ENCODE measurements around the gene PGBD5. TPM values are rescaled to one million over a fixed set of nuclear protein-coding genes. Genes with fewer than 3 reads are reported as not detected.

PGBD5 gene
- total and polyA plus RNA-seq, 2 of the 13 experiments (the other 11 are each of a cell fraction or from before 2014, with no cell fraction given), result 0.04 to 0.13 TPM

DNA sequence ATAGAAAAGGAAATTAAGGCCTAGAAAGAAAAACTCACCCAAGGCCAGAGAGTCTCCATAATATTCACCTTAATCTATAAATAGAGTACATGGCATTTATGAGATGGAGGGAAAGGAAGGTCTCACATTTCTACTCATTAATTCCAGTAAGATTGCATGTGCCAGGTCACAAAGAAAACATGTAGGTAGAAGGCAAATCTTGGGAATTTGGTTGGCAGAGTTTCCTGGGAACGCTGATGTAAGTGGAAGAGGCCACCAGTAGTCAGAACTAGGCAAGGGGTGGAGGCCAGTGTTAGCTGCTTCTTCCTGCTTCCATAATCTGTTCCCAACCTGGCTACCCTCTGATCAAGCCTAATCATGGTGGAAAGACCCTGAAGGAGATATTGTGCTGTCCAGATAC, 29.2 kb upstream of the PGBD5 start:
- no peak for FAIRE-seq
- H3K27me3 ChIP-seq (ENCODE audit: control insufficient read depth in 1 of 2, insufficient read depth in 2 of 2, low read length in 2 of 2), result no peaks in the 10 kb centered on the region; a peak in 1 of 5 replicates
- no peaks in the 10 kb centered on the region for H4K20me1 ChIP-seq (ENCODE audit: insufficient read depth, low read length)
- TF ChIP-seq KLF16 (CRISPR knock-in tag; IDR thresholded peaks at IDR 0.05) (no peak), KLF15 (CRISPR knock-in tag; IDR thresholded peaks at IDR 0.05; ENCODE audit: borderline replicate concordance) (no peak), SMYD3 (CRISPR knock-in tag; IDR thresholded peaks at IDR 0.05) (no peak), ZBTB21 (CRISPR knock-in tag; IDR thresholded peaks at IDR 0.05) (no peak), ZC3H4 (CRISPR knock-in tag; IDR thresholded peaks at IDR 0.05; ENCODE audit: borderline replicate concordance) (no peak), ZNF629 (CRISPR knock-in tag; conservative IDR thresholded peaks at IDR 0.05) (no peak), TGIF2 (CRISPR knock-in tag; IDR thresholded peaks at IDR 0.05) (no peak), ZNF543 (CRISPR knock-in tag; IDR thresholded peaks at IDR 0.05) (no peak), FIP1L1 (IDR thresholded peaks at IDR 0.05; ENCODE audit: borderline replicate concordance, insufficient read depth, low read depth, low read length) (no peak), ZSCAN20 (CRISPR knock-in tag; IDR thresholded peaks at IDR 0.05; ENCODE audit: borderline replicate concordance) (no peak), PHF8 (CRISPR knock-in tag; IDR thresholded peaks at IDR 0.05) (no peak), HOXA9 (CRISPR knock-in tag; IDR thresholded peaks at IDR 0.05; ENCODE audit: borderline replicate concordance) (no peak), ZNF260 (CRISPR knock-in tag; IDR thresholded peaks at IDR 0.05; ENCODE audit: borderline replicate concordance, low read depth) (no peak), MED1 (CRISPR knock-in tag; IDR thresholded peaks at IDR 0.05) (no peak), ZNF446 (CRISPR knock-in tag; IDR thresholded peaks at IDR 0.05) (no peak), ZNF773 (CRISPR knock-in tag; IDR thresholded peaks at IDR 0.05; ENCODE audit: borderline replicate concordance) (no peak), HOXD1 (CRISPR knock-in tag; IDR thresholded peaks at IDR 0.05) (no peak), ZNF850 (CRISPR knock-in tag; conservative IDR thresholded peaks at IDR 0.05) (no peak), FOSL1 (CRISPR knock-in tag; IDR thresholded peaks at IDR 0.05; ENCODE audit: borderline replicate concordance) (no peak)
- no peaks in the 10 kb centered on the region for H3K36me3 ChIP-seq (replicated peaks in 1 of 2; ENCODE audit: control insufficient read depth in 1 of 2, insufficient read depth in 2 of 2, low read length in 2 of 2)
- WGBS (ENCODE audit: low lambda C conversion rate), result 7% methylated on average over 1 of the region's 1 CpG
- ATAC-seq, result no peak
- H2AFZ ChIP-seq (ENCODE audit: low read length), result no peak overlapping the region
- H3K4me3 ChIP-seq (replicated peaks in 1 of 3; ENCODE audit: insufficient read depth in 1 of 3, low read depth in 2 of 3, low read length in 3 of 3), result no peak overlapping the region
- H3K4me1 ChIP-seq (ENCODE audit: insufficient read depth, low read length), result no peaks in the 10 kb centered on the region
- intact Hi-C loops (cut with micrococcal nuclease; ENCODE audit: unreplicated experiment), result no loop called here
- H3K4me2 ChIP-seq (ENCODE audit: low read depth, low read length), result no peak overlapping the region
- no peak for DNase-seq (ENCODE audit: low spot score)
- no peaks in the 10 kb centered on the region for H3K9me3 ChIP-seq (ENCODE audit: low read length)
- H3K9ac ChIP-seq (ENCODE audit: insufficient read depth, low read depth, low read length), result no peak overlapping the region
- no TSS peak for BruUV-seq (replicated peaks)
- in situ Hi-C loops (cut with HindIII; ENCODE audit: extremely low pct_ligation_motif_present, low pct_unique_long_range_greater_than_20kb), result no loop called here
- no peaks in the 10 kb centered on the region for H3K79me2 ChIP-seq (ENCODE audit: insufficient read depth, low read length)
- ChIA-PET POLR2A (no interaction called here), CTCF (ENCODE audit: low intra/inter-chr PET ratio, low total read pairs) (no interaction called here)
- H3K27ac ChIP-seq (ENCODE audit: extremely low read length, insufficient read depth, low read length), result no peak overlapping the region
